ENCODE measurements around the gene ADPGK.

DNA sequence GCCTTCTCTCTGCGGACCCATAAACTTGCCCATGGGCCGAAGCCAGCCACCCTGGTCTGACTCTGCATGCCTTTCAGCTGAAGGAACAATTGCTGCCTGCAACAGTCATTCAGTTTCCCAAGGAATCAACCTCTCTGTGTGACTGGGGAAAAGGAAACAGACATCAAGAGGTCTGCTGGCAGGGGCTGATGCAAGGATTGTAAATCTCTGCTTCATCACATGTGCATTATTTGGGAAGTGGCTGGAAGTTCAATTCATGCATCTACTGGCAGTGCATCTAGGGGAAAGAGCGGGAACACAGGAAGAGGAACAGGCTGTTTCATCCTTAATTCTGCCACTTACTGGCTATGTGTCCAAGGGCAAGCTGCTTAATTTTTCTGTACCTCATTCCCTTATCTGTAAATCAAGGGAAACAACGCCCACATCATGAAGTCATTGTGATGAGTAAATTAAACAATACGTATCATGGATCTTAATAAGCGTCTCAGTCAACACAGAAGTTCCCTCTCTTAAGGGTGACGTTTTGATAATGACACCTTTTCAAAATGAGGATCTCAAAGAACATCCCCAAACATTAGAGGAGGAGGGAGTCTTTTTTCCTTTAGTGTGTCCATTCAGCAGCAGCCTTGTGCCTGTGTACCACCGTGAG lies 17.4 kb upstream of the ADPGK start:
- TF ChIP-seq, protein P1, sequence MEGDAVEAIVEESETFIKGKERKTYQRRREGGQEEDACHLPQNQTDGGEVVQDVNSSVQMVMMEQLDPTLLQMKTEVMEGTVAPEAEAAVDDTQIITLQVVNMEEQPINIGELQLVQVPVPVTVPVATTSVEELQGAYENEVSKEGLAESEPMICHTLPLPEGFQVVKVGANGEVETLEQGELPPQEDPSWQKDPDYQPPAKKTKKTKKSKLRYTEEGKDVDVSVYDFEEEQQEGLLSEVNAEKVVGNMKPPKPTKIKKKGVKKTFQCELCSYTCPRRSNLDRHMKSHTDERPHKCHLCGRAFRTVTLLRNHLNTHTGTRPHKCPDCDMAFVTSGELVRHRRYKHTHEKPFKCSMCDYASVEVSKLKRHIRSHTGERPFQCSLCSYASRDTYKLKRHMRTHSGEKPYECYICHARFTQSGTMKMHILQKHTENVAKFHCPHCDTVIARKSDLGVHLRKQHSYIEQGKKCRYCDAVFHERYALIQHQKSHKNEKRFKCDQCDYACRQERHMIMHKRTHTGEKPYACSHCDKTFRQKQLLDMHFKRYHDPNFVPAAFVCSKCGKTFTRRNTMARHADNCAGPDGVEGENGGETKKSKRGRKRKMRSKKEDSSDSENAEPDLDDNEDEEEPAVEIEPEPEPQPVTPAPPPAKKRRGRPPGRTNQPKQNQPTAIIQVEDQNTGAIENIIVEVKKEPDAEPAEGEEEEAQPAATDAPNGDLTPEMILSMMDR (IDR thresholded peaks at IDR 0.05): no peak
- TF ChIP-seq POLR2A (IDR thresholded peaks at IDR 0.05) (no peak), EP300 (IDR thresholded peaks at IDR 0.05; ENCODE audit: low read depth) (no peak)

Data from transverse colon (tissue), 3 donors.